Measurements from ENCODE around the gene LMF1. TPM values are rescaled to one million over a fixed set of nuclear protein-coding genes. Genes with fewer than 3 reads are reported as not detected.
"Not testable (repeated sequence)": the region's sequence is repeated elsewhere in the genome, so short reads cannot be mapped to it uniquely, and the experiment has no call there.

LMF1 gene
- polyA plus RNA-seq, 1 donor, result 13.9 TPM

GRCh38 chr16:970386-970765 lies 408 bp downstream of the LMF1 start:
- no peak for DNase-seq

GRCh38 chr16:969508-970385 lies 1.0 kb downstream of the LMF1 start:
- peak; percentile 49 for DNase-seq

- DNase-seq, result no peak
Observed at GRCh38 chr16:968620-969019, 2.2 kb downstream of the LMF1 start.

DNA sequence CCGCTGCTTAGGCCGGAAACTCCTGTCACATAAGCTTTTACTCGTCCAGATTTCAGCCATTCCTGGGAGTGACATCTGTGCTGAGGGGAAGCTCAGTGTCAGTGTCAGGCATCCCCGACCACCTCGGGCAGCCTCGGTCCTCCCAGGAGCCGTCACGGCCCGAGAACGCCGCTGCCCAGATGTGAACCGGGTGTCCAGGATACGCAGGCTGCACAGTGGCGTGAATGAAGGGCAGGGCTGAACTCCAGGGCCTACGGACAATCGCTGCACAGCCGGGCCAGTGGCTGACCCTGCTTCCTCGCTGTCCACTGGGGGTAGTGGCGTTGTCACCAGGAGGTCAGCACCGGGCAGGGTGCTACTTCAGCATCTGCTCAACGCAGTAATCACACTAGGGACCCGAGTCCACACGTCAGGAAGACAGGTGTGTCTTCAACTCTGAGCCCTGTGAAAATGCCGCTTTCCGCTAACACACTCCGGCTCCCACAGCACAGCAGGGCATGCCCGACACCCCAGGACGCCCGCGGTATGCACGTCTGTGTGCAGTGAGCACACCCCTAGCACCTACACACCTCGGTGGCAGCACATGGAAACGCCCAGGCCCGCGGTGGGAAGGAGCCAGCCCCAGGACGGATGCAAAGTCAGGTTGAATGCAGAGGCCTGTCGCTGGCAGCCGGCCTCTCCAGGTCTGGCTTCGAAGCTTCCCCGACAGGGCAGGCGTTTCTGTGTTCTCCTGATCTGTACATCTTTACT lies 3.1 kb downstream of the LMF1 start:
- no peak for DNase-seq

GRCh38 chr16:967077-967541 lies 3.7 kb downstream of the LMF1 start:
- no peak for DNase-seq

DNA sequence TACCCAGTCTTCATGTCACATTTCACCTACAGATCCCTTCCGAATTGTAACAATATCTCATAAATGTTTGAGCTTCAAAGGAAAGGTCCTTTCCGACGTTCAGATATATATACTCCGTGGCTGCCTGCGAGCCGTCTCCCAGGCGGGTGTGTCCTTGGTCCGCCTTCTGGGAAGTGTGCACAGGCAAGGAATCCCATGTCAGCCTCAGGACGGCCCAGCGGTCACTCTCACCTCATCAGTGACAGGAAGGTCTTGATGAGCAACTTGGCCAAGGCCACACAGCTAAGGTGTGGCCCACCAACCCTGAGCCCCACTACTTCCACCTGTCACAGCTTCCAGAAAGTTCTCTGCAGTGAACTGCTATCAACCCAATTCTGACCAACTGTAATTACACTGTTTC lies 4.3 kb downstream of the LMF1 start:
- no peak for DNase-seq

DNA sequence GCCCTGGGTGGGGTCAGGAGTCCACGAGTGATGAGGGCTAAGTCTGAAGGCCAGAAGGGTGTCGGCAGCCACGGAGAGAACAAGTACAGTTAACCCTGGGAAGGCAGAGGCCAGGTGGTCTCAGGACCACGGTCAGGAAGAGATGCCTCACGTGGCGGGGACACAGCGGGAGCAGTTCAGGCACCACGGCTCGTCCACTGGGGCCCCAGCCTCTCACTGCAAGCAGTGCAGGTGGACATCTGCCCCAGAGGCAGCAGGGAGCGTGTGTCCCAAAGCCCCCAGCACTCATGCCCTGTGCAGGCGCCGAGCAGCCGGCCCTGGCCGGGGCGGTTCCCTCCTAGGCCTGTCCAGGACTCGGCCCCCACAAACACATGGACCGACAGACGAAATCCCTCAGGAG lies 4.7 kb downstream of the LMF1 start:
- no peak for DNase-seq

GRCh38 chr16:965487-965886 lies 5.3 kb downstream of the LMF1 start:
- DNase-seq, result no peak

DNA sequence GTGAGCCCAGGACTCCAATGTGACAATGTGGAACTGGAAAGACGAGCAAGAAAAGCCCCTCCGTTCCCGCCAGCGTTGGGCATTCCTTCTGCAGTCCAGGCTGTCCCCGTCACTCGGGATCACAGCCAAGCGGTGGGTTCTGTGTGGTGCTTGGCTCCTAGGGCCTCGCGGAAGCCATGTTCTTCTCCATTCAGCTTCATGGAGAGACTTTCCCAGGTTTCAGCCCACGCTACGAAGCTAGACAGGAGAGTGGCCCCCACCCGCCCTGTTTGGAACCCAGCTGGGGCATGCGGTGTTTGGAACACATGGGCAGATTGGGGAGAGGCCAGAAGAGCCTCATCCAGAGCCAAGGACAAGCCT lies 5.8 kb downstream of the LMF1 start:
- DNase-seq, result no peak

GRCh38 chr16:964356-965035 lies 6.3 kb downstream of the LMF1 start:
- no peak for DNase-seq

DNA sequence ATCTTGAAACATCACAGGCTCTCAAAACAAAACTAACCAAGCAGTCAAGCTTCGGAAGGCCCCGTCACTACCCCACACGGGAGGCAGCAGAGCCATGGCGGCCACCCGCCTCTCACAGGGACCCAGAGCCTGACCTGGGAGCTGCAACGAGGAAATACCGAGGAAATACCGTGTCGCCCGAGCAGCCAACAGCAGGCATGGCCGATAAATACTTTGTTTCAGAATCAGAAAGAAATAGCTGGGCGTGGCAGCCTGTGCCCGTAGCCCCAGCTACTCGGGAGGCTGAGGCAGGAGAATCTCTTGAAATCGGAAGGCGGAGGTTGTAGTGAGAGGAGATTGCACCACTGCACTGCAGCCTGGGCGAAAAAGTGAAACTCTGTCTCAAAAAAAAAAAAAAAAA lies 6.9 kb downstream of the LMF1 start:
- DNase-seq, result no peak

GRCh38 chr16:962901-963814 lies 7.6 kb downstream of the LMF1 start:
- DNase-seq, result no peak

GRCh38 chr16:962366-962765 lies 8.4 kb downstream of the LMF1 start:
- DNase-seq, result no peak

- DNase-seq, result no peak
Observed at GRCh38 chr16:959232-960040, 11.3 kb downstream of the LMF1 start.

- not testable (repeated sequence) for DNase-seq
Observed at GRCh38 chr16:955766-956165, 15.0 kb downstream of the LMF1 start.

DNA sequence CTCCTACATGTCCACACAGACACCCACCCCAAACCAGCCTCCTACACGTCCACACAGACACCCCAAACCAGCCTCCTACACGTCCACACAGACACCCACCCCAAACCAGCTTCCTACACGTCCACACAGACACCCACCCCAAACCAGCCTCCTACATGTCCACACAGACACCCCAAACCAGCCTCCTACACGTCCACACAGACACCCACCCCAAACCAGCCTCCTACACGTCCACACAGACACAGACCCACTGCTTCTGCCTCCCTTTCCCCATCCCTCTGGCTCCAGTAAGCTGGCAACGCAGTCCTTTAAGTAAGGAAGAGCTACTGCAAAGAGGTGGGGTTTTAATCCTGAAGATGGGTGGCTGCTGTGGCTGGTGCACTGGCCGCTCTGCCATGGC lies 17.0 kb downstream of the LMF1 start:
- not testable (repeated sequence) for DNase-seq

DNA sequence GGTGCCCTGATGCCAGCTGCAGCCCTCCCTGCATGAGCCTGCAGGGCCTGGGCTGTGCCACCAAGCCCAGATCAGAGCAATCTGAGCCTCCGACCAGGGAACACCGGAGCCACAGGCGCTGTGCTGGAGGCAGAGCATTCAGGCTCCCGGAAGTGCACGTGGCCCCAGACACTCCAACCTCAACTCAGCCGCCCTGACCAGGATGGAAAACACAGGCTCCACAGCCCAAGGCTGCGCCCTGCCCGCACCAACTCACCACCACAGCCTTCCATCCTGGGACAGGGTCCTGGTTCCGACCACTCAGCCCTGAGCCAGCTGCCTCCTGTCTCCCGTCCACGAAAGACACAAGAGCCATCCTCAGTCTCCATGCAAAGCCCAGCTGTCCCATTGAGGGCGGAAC lies 18.5 kb downstream of the LMF1 start:
- no peak for DNase-seq

- no peak for DNase-seq
Observed at GRCh38 chr16:951660-952301, 19.0 kb downstream of the LMF1 start.

DNA sequence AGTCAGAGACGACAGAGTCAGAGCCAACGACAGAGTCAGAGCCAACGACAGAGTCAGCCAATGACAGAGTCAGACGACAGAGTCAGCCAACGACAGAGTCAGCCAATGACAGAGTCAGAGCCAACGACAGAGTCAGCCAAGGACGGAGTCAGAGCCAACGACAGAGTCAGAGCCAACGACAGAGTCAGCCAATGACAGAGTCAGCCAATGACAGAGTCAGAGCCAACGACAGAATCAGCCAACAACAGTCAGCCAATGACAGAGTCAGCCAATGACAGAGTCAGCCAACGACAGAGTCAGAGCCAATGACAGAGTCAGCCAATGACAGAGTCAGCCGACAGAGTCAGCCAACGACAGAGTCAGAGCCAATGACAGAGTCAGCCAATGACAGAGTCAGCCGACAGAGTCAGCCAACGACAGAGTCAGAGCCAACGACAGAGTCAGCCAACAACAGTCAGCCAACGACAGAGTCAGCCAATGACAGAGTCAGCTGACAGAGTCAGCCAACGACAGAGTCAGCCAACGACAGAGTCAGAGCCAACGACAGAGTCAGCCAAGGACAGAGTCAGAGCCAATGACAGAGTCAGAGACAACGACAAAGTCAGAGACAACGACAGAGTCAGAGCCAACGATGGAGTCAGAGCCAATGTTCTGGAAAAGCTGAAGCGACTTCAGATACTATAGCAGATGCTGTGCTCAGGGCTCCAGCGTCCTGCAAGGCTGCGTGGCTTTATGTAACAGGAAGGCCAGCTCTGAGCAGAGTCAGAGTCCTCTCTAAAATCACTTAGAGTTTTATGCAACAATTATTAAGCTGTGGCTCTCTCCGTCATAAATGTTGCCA lies 19.8 kb downstream of the LMF1 start:
- not testable (repeated sequence) for DNase-seq

DNA sequence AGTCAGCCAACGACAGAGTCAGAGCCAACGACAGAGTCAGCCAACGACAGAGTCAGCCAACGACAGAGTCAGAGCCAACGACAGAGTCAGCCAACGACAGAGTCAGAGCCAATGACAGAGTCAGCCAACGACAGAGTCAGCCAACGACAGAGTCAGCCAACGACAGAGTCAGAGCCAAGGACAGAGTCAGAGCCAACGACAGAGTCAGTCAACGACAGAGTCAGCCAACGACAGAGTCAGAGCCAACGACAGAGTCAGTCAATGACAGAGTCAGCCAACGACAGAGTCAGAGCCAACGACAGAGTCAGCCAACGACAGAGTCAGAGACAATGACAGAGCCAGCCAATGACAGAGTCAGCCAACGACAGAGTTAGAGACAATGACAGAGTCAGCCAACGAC lies 22.0 kb downstream of the LMF1 start:
- not testable (repeated sequence) for DNase-seq

All from hindlimb muscle (tissue), 1 donor.